HepG2 (cell line): ENCODE data around the gene TMEM131. TPM values are rescaled to one million over a fixed set of nuclear protein-coding genes. Genes with fewer than 3 reads are reported as not detected.

ENCODE experiments used
- ATAC-seq: fragments of 200-7000 bp; cut with Tn5 transposase; 3 replicates; pipeline ENCODE4 v1.9.1; 2020; ENCODE audit warnings: mild to moderate bottlenecking, moderate library complexity
- BruUV-seq: library from RNA; stranded (reverse); fragments of 400-500 nt; replicated peaks from 2 replicates; lab custom pipeline; 2021; lab: Mats Ljungman, UMichigan
- CTCF ChIA-PET: fragments of 300-600 bp; formaldehyde crosslinking; extraction: SDS; loops from one replicate; lab custom pipeline; 2021; ENCODE audit warnings: low total read pairs, inconsistent platforms, low intra/inter-chr PET ratio; lab: Yijun Ruan, JAX
- POLR2A ChIA-PET: fragments of 350-600 bp; sonication (Branson Sonifier 250); formaldehyde crosslinking; loops from one replicate; lab custom pipeline; 2020; ENCODE audit warnings: antibody characterized with exemption, inconsistent platforms; lab: Yijun Ruan, JAX
- DNase-seq: peaks from one replicate; pipeline ENCODE4 v3.0.0-alpha.2; 2015; ENCODE audit warnings: low spot score
- FAIRE-seq: peaks from 3 replicates; lab custom pipeline; 2011; peaks lifted over from hg19 to GRCh38; lab: Jason Lieb, UNC
- H2AFZ ChIP-seq: one replicate; pipeline ENCODE4 v1.6.1; 2011; ENCODE audit warnings: low read length, inconsistent platforms
- H3K27ac ChIP-seq: fragments of 300-600 bp; 3 replicates; pipeline ENCODE4 v1.8.0; 2011; ENCODE audit warnings: mixed run types, mild to moderate bottlenecking, mixed read lengths, low read length, inconsistent platforms; ENCODE audit not compliant: insufficient read depth; ENCODE audit errors: extremely low read length
- H3K27me3 ChIP-seq, 2 experiments: fragments of 200-600 bp in 1 of 2; 2 replicates in 1 of 2; 3 replicates in 1 of 2; pipeline versions ENCODE4 v1.6.0 to v1.8.0; 2011; ENCODE audit warnings: low read length in 2 of 2, mild to moderate bottlenecking in 2 of 2, moderate library complexity in 2 of 2, inconsistent platforms in 1 of 2; ENCODE audit not compliant: insufficient read depth in 2 of 2, control insufficient read depth in 1 of 2
- H3K36me3 ChIP-seq, 2 experiments: fragments of 200-600 bp in 1 of 2; replicated peaks in 1 of 2; 2 replicates in 1 of 2; 3 replicates in 1 of 2; pipeline versions ENCODE4 v1.5.1 to v1.8.0; 2011; ENCODE audit warnings: low read length in 2 of 2, inconsistent platforms in 1 of 2; ENCODE audit not compliant: insufficient read depth in 2 of 2, control insufficient read depth in 1 of 2
- H3K4me1 ChIP-seq: 2 replicates; pipeline ENCODE4 v1.5.1; 2012; ENCODE audit warnings: low read length, inconsistent platforms; ENCODE audit not compliant: insufficient read depth
- H3K4me2 ChIP-seq: 2 replicates; pipeline ENCODE4 v1.6.0; 2011; ENCODE audit warnings: low read depth, low read length, inconsistent platforms
- H3K4me3 ChIP-seq, 3 experiments: fragments of 200-600 bp in 1 of 3; sonication (generic), shearing (Covaris generic) in 1 of 3; replicated peaks in 1 of 3; 2 replicates each; pipeline ENCODE4 v1.5.1; 2011 to 2016; ENCODE audit warnings: low read length in 3 of 3, inconsistent platforms in 2 of 3, low read depth in 2 of 3, mild to moderate bottlenecking in 2 of 3, control low read depth in 1 of 3, mixed read lengths in 1 of 3; ENCODE audit not compliant: insufficient read depth in 1 of 3
- H3K79me2 ChIP-seq: one replicate; pipeline ENCODE4 v1.6.1; 2011; ENCODE audit warnings: low read length, inconsistent platforms; ENCODE audit not compliant: insufficient read depth
- H3K9ac ChIP-seq: 2 replicates; pipeline ENCODE4 v1.6.0; 2011; ENCODE audit warnings: mild to moderate bottlenecking, low read depth, low read length, inconsistent platforms; ENCODE audit not compliant: insufficient read depth
- H3K9me3 ChIP-seq: 2 replicates; pipeline ENCODE4 v1.5.1; 2012; ENCODE audit warnings: mild to moderate bottlenecking, low read length
- H4K20me1 ChIP-seq: 2 replicates; pipeline ENCODE4 v1.6.0; 2011; ENCODE audit warnings: inconsistent platforms, mild to moderate bottlenecking, low read length, moderate library complexity; ENCODE audit not compliant: insufficient read depth
- ATF7-NPFF ChIP-seq: sonication (generic); formaldehyde crosslinking; IDR thresholded peaks from 2 replicates; pipeline ENCODE4 v1.8.1; 2023; ENCODE audit warnings: mild to moderate bottlenecking, low read depth, missing genetic modification reagents, moderate library complexity
- ATM ChIP-seq: fragments of 450-650 bp; IDR thresholded peaks from 2 replicates; pipeline ENCODE4 v1.7.1; 2017; ENCODE audit warnings: mild to moderate bottlenecking, borderline replicate concordance
- HNF1B ChIP-seq: sonication (generic); formaldehyde crosslinking; IDR thresholded peaks from 2 replicates; pipeline ENCODE4 v1.5.1; 2020; ENCODE audit warnings: mild to moderate bottlenecking, moderate library complexity, missing genetic modification reagents
- PCBP2 ChIP-seq: fragments of 200-400 bp; formaldehyde crosslinking; optimal IDR thresholded peaks from 2 replicates; pipeline ENCODE3; 2018; ENCODE audit warnings: low read length, low read depth; ENCODE audit not compliant: poor library complexity, severe bottlenecking
- ZNF317 ChIP-seq: sonication (generic); formaldehyde crosslinking; IDR thresholded peaks from 2 replicates; pipeline ENCODE4 v1.5.0; 2020; ENCODE audit warnings: mild to moderate bottlenecking, missing genetic modification reagents
- WGBS: methylation state at CpG from one replicate; pipeline ENCODE4 v1.1.6; 2017; ENCODE audit warnings: low lambda C conversion rate; 5-methylcytosine and 5-hydroxymethylcytosine counted together
- in situ Hi-C: cut with HindIII; loops from 2 replicates; pipeline ENCODE4 v1.10.0; 2017; ENCODE audit warnings: low pct_unique_long_range_greater_than_20kb; ENCODE audit not compliant: extremely low pct_ligation_motif_present
- intact Hi-C: fragments of 100-400 bp; cut with micrococcal nuclease; formaldehyde crosslinking; loops from one replicate; pipeline ENCODE4 v1.10.0; 2022; ENCODE audit not compliant: unreplicated experiment
- polyA plus RNA-seq, 8 experiments: library from polyadenylated mRNA; depleted of rRNA in 3 of 8; stranded (reverse) in 7 of 8; unstranded in 1 of 8; fragments of >200 nt; fragmentation: Illumina TruSeq in 4 of 8; extraction: Trizol in 4 of 8; gene quantifications; 2 replicates each; pipeline versions ENCODE4 v1.2.1 to v1.2.3, GENCODE V29; 2011 to 2016; ENCODE audit warnings: low read depth in 4 of 8, missing spikeins in 1 of 8, mixed read lengths in 1 of 8; ENCODE audit not compliant: insufficient read depth in 1 of 8
- total RNA-seq, 5 experiments: library from RNA; depleted of rRNA; stranded (reverse); fragments of >200 nt; fragmentation: Illumina TruSeq; extraction: Trizol; gene quantifications; 2 replicates each; pipeline ENCODE4 v1.2.3, GENCODE V29; 2016; ENCODE audit warnings: low read depth in 1 of 5
- TF ChIP-seq, protein P1 (sequence below): sonication (generic); formaldehyde crosslinking; IDR thresholded peaks from 2 replicates; pipeline ENCODE4 v1.4.0; 2020; ENCODE audit warnings: missing genetic modification reagents
- TF ChIP-seq, protein P2 (sequence below): sonication (generic); formaldehyde crosslinking; IDR thresholded peaks from 2 replicates; pipeline ENCODE4 v1.4.0; 2020; ENCODE audit warnings: missing genetic modification reagents

Gene TMEM131
- total and polyA plus RNA-seq, 2 of the 13 experiments (the other 11 are each of a cell fraction or from before 2014, with no cell fraction given): 17.9 to 19.5 TPM

- H3K36me3 ChIP-seq: peaks cover 3 to 21% of the 10 kb centered on the region in 2 experiments; a peak in 4 of 5 replicates
- ATAC-seq (no peak), FAIRE-seq (no peak), DNase-seq (no peak)
- H3K4me2 ChIP-seq: no peak overlapping the region
- H3K79me2 ChIP-seq: no peaks in the 10 kb centered on the region
- intact Hi-C loops: no loop called here
- TF ChIP-seq ATF7-NPFF (CRISPR knock-in tag) (no peak), PCBP2 (no peak), ATM (no peak), ZNF317 (no peak), HNF1B (no peak)
- TF ChIP-seq, protein P1, sequence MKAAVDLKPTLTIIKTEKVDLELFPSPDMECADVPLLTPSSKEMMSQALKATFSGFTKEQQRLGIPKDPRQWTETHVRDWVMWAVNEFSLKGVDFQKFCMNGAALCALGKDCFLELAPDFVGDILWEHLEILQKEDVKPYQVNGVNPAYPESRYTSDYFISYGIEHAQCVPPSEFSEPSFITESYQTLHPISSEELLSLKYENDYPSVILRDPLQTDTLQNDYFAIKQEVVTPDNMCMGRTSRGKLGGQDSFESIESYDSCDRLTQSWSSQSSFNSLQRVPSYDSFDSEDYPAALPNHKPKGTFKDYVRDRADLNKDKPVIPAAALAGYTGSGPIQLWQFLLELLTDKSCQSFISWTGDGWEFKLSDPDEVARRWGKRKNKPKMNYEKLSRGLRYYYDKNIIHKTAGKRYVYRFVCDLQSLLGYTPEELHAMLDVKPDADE (CRISPR knock-in tag): no peak
- TF ChIP-seq, protein P2, sequence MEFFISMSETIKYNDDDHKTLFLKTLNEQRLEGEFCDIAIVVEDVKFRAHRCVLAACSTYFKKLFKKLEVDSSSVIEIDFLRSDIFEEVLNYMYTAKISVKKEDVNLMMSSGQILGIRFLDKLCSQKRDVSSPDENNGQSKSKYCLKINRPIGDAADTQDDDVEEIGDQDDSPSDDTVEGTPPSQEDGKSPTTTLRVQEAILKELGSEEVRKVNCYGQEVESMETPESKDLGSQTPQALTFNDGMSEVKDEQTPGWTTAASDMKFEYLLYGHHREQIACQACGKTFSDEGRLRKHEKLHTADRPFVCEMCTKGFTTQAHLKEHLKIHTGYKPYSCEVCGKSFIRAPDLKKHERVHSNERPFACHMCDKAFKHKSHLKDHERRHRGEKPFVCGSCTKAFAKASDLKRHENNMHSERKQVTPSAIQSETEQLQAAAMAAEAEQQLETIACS (CRISPR knock-in tag): no peak
- ChIA-PET CTCF (no interaction called here), POLR2A (no interaction called here)
- in situ Hi-C loops: no loop called here
- no peaks in the 10 kb centered on the region for H4K20me1 ChIP-seq
- BruUV-seq: no TSS peak
- no peak overlapping the region for H2AFZ ChIP-seq
- H3K4me3 ChIP-seq: no peak overlapping the region
- H3K27me3 ChIP-seq: no peaks in the 10 kb centered on the region
- no peaks in the 10 kb centered on the region for H3K4me1 ChIP-seq
- no peak overlapping the region for H3K9ac ChIP-seq
- 100% methylated on average over 2 of the region's 2 CpGs for WGBS
- no peaks in the 10 kb centered on the region for H3K9me3 ChIP-seq
- no peak overlapping the region for H3K27ac ChIP-seq
These were observed 134.6 kb downstream of the TMEM131 start for GRCh38 chr2:97861177-97861576.
